Mammary epithelial cell (primary cell): ENCODE results near the gene DGKZ.
"Not testable (repeated sequence)": the region's sequence is repeated elsewhere in the genome, so short reads cannot be mapped to it uniquely, and the experiment has no call there.

Experiments
- EZH2 ChIP-seq: IDR thresholded peaks from 2 replicates; pipeline ENCODE4 v1.6.1; 2012; ENCODE audit warnings: low read length, inconsistent platforms, borderline replicate concordance
- TF ChIP-seq, protein P1 (sequence below), 2 donors: IDR thresholded peaks in 1 of 2; conservative IDR thresholded peaks in 1 of 2; 2 replicates each; pipeline ENCODE4 v1.5.1; 2011 to 2012; ENCODE audit warnings: inconsistent platforms in 2 of 2, low read length in 2 of 2, mild to moderate bottlenecking in 2 of 2, control low read depth in 1 of 2, low read depth in 1 of 2; ENCODE audit not compliant: insufficient read depth in 1 of 2; ENCODE audit errors: extremely low read depth in 1 of 2

DNA sequence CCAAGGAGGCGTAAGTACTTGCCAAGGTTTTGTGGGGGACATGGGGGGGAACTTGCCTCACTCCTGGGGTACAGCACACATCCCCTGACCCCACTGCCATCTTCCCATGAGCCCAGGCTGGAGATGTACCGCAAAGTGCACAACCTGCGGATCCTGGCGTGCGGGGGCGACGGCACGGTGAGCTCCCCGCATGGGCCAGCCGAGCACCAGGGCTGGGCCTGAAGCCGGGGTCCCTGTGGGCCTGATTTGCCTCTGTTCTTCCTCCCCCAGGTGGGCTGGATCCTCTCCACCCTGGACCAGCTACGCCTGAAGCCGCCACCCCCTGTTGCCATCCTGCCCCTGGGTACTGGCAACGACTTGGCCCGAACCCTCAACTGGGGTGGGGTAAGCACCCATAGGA is 25.2 kb downstream of the DGKZ start:
- TF ChIP-seq, protein P1, sequence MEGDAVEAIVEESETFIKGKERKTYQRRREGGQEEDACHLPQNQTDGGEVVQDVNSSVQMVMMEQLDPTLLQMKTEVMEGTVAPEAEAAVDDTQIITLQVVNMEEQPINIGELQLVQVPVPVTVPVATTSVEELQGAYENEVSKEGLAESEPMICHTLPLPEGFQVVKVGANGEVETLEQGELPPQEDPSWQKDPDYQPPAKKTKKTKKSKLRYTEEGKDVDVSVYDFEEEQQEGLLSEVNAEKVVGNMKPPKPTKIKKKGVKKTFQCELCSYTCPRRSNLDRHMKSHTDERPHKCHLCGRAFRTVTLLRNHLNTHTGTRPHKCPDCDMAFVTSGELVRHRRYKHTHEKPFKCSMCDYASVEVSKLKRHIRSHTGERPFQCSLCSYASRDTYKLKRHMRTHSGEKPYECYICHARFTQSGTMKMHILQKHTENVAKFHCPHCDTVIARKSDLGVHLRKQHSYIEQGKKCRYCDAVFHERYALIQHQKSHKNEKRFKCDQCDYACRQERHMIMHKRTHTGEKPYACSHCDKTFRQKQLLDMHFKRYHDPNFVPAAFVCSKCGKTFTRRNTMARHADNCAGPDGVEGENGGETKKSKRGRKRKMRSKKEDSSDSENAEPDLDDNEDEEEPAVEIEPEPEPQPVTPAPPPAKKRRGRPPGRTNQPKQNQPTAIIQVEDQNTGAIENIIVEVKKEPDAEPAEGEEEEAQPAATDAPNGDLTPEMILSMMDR (conservative IDR thresholded peaks at IDR 0.05 in 1 of 2, IDR thresholded peaks at IDR 0.05 in 1 of 2; ENCODE audit: extremely low read depth in 1 of 2, insufficient read depth in 1 of 2, low read depth in 1 of 2, low read length in 2 of 2) = not testable (repeated sequence)
- not testable (repeated sequence) for TF ChIP-seq EZH2
